ENCODE results near the gene USP17L27.
A peak's percentile ranks its signal among the peaks of the same experiment; 100 is the strongest.
"Not testable (repeated sequence)": the region's sequence is repeated elsewhere in the genome, so short reads cannot be mapped to it uniquely, and the experiment has no call there.

GRCh38 chr4:9381012-9381534, 37.1 kb downstream of the USP17L27 start:
- peak; percentile 32 for TF ChIP-seq CTCF (IDR thresholded peaks at IDR 0.05; ENCODE audit: low read length)
- TF ChIP-seq EZH2 (optimal IDR thresholded peaks at IDR 0.05; ENCODE audit: low read depth, low read length); EZH2phosphoT487 (IDR thresholded peaks at IDR 0.05; ENCODE audit: low read length): not testable (repeated sequence)
